Activated CD8-positive, alpha-beta memory T cell treated with anti-CD3 and anti-CD28 coated beads, Interleukin-2, amount 50 U/mL, for 1 hour (primary cell): ENCODE data around the gene CCDC8.
"Not testable (repeated sequence)": the region's sequence is repeated elsewhere in the genome, so short reads cannot be mapped to it uniquely, and the experiment has no call there.

Experiments used
- DNase-seq: peaks from one replicate; pipeline ENCODE4 v3.0.0-alpha.2; 2020; ENCODE audit errors: extremely low read depth

Gene CCDC8

DNA sequence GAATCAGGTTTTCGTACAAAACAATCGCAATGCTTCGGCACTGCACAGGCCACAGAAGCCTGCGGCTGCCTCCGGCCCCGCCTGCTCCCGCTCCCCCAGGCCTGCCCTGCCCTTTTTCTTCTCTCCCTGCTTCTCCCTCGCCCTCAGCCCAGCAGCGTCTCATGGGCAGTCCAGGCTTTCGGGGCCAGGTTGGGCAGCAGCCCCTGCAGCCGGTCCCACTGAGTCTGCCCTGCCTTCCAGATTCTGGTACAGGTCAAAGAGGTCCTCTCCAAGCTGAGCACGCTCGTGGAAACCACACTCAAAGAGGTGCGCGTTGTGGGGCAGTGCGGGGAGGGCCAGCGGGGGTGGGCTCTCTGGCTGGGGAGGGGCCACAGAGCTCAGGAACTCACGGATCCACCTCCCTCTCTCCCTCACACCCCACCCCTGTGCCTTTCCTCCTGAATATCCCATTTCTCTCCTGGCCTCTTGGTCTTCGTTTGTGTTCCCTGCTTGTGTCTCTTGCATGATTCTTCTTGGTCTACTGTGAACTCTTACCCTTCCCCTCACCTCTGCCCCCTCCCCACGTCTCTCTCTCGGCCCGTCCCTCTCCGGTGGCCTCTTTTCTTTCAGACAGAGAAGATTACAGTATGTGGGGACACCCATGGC lies 30.1 kb downstream of the CCDC8 start:
- DNase-seq: no peak

DNA sequence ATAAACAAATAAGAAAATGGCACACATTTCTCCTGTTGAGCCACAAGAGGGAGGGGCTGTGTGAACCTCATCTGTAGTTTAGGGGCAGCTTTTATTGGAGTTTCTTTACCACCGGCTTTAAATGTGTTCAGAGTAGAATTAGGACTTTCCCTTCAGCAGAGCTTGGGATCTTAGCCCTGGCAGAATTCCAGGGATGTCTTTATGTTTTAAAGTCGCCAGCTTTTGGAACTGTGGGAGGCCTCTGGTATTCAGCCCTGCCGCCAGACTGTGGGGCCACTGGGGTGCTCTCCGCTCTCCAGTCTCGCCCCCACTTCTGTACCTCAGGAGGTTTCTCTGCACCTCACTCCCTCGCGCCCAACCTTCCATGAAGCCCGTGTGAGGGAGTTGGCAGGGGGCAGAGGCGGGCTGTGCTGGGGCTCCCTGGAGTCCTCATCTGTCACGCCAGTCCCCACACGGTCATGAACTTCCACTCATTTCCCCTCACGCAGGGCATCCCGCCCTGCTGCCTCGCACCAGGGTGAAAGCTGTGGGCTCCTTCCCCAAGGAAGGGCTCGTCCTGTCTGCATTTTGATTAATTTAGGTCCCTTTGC lies 31.5 kb downstream of the CCDC8 start:
- DNase-seq: no peak

DNA sequence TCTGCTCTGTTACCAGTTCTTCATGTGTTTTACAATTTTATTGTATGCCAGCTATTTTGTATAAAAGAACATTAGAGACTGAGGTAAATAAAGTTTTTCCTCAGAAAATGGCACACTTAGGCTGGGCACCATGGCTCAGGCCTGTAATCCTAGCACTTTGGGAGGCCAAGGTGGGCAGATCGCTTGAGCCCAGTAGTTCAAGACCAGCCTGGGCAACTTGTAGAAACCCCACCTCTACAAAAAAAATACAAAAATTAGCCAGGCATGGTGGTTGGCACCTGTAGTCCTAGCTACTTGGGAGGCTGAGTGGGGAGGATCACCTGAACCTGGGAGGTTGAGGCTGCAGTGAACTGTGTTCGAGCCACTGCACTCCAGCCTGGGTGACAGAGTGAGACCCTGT lies 32.0 kb downstream of the CCDC8 start:
- no peak for DNase-seq

DNA sequence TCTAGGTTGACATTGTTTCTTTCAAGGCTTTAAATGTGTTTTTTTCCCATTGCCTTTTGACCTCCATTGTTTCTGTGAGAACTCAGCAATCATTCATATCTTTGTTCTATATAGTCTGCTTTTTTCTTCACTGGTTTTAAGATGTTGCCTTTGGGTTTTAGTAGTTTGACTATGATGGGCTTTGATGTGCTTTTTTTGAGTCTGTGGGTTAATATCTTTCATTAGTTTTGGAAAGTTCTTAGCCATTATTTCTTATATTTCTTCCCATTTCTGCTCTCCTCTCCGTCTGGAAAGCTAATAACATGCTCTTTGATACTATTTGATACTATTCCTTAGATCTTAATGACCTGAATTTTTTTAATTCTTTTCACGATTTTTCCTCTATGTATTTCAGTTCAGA lies 32.7 kb downstream of the CCDC8 start:
- no peak for DNase-seq

DNA sequence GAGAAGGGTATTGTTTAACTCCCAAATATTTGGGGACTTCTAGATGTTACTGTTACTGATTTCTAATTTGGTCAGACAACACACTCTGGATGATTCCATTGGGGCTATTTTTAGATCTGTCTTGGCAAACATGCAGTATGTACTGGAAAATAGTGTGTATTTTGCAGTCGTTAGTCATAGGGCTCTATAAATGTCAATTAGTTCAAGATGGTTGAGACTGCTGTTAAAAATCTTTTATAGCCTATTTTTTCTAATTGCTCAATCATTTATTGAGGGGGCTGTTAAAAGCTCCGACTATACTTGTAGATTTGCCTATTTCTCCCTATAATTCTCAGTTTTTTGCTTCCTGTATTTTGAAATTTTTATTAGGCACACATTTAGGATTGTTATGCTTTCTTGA lies 35.1 kb downstream of the CCDC8 start:
- no peak for DNase-seq

DNA sequence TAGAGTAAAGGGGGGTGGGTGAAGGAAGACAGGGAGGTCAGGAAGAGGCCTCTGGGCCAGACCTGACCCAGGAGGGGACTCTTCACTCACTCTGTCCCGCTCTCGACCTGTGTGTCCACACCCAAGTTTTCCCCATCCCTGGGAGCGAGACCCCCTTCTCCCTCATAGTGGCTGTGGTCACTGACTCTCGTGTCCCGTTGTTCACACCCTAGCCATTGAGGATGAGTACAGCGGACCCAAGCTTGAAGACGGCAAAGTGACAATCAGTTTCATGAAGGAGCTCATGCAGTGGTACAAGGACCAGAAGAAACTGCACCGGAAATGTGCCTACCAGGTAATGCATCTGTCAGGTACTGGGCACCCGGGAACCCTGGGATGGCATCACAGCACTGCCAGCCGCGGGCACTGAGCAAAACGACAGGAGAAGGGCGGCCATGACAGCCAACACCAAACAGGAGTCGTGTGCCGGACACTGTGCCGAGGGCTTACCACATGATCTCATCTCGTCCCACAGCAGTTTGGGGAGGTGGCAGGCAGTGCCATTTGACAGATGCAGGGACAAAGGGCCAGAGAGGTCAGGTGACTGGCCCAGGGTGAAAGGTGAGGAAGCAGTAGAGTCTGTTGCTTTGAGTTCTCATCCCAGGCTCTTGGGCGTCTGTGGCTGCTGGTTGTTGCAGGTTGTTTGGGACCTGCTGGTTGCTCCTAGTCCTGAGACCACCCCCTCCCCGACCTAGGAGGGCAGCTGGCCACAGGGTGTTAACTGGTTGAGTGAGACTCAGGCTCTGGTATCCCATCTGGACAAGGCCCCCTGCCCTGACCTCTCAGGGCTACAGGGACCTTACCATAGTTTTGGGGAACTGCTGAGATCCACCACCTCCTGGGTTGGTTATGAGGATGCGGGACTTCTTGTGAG lies 36.9 kb downstream of the CCDC8 start:
- DNase-seq: no peak

DNA sequence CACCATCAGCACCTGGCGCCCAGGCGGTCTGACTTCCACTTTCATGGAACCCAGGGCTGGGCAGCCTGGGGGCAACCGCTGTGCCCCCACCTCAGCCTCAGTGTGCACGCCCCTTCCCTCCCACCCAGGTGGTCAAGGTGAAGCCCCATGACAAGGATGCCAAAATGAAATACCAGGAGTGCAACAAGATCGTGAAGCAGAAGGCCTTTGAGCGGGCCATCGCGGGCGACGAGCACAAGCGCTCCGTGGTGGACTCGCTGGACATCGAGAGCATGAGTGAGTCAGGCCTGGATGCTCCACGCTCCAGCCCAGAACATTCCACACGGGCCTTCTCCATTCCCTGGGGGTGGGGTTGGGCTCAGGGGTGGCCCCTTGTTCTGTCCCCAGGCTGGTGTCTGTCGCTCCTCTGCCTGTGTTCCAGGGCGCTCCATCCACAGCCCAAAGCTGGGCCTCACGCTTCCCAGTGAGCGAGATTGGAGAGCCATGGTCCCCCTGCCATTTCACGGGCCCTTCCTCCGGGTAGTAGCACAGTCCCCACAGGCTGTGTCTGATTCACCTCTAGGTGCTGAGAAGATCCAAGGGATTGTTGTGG lies 37.8 kb downstream of the CCDC8 start:
- DNase-seq: not testable (repeated sequence)

DNA sequence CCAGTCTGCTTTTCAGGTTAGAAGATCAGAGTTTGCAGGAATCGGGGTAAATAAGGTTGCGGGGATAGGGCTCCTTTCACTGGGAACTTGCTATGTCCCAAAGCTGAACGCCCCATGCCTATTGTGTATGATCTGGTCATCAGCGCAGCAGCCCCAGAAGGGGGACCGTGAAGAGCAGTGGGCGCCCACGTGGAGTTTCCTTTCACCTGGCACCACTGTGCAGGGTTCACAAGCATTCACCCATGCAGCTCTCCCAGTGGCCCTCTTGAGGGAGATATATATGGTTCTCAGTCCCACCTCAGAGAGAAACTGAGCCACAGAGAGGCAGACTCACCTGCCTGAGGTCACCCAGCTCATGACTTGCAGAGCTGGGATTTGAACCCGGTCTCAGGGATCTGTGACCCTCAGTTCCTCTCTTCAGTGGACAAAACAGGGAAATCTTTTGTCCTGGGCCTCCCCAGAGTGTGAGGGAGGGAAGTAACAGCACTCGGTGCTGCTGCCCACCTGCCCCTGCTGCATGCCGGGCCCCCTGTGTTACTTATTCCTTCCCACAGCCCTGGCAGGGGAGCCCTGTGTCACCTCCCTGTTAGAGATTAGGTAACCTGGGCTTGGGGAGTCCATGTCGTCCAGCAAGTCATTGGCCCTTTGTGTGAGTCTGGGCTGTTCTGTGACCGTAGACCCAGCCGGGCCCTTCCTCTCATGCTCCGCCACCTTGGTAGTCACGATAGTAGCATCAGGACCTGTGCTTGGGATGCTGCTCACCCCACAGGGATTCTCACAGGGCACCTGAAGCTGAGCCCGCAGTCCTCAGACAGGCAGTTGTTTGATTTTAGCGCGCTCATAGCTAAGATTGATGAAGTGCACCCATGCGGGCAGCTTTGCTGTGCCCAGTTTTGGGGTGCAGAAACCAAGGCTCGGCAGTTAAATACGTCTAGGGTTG lies 38.6 kb downstream of the CCDC8 start:
- no peak for DNase-seq

DNA sequence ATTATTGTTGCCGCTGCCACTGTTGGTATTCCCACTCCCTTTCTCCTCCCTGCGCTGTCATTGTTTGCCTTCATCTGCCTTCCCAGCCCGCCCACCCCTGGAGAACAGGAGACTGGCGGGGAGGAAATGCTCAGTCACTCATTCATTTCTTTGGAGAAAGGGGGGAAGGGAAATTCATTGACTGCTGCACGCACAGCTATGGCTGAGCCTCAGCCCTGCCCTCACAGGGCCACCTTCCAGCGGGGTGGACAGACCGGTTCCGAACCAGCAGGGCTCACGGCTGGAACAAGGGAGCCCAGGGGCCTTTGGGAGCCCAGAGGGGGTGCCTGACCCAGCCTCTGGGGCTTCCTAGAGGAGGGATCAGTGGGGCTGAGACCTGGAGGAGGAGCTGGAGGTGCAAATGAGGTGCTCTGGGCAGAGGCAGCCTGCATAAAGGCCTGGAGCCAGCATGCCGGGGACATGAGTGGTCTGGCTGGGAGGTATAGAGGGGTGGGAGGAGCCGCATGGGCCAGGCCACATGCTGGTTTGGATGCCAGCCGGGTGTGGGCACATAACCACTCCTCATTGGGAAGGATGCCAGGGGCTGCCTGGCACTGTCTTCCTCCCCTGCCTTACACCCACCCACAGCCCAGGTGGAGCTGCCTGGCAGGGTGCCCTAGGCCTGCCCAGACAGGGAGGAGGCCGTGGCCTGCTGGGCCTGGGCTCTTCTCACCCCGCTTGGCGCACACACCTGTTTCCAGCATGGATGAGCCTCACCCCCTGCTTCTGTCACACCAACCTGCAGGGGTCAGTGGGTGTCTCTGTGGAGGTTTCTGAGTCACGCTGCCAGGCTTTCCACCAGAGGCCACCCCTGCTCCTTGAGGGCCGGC lies 39.6 kb downstream of the CCDC8 start:
- no peak for DNase-seq

DNA sequence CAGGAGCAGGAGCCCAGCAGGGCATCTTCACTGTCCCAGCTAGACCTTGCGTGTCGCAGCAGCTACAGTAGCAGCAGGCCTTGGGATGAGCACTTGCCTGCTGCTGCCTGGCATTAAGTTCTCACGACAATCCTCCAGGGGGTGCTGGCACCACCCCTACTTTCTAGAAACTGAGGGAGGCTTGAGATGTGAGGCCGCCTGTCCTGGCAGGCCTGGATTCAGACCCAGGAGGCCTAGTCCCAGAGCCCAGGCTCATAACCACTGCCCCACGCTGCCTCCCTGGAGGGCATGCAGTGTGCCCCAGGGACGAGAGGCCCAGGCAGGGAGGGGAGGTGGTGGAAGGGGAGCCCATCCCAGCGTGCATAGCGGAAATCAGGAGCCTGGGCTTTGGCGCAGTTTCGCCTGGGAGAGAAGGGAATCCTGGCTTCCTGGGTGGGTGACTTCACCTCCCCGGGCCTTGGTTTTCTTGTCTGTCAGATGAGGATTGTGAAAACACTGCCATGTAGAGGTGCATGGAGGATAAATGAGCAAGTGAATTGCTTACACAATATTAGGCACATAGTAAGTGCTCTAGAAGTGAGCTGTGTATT lies 40.4 kb downstream of the CCDC8 start:
- no peak for DNase-seq

DNA sequence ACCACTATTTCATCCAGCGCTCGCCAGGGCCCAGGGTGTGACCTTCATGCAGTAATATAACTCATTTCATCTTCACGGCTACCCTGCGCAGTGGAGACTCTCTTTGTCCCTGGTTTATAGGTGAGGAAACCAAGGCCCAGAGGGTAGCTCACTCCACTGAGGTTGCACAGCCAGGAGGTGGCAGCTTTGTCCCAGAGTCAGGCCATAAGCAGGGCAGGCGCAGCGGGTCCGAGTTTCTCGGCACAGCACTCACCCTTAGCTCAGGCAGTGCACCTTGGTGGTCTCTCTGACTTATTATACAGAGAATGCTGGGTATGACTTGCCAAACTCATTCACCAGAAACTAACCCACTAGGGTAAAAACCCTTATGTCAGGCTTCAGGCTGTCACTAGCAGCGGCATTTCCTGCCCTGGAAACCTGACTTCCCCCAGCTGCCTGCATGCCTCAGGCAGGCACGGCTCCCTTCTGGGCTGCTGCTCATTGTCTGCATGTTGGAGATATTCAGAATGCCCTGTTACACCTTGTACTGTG lies 41.9 kb downstream of the CCDC8 start:
- DNase-seq: no peak

DNA sequence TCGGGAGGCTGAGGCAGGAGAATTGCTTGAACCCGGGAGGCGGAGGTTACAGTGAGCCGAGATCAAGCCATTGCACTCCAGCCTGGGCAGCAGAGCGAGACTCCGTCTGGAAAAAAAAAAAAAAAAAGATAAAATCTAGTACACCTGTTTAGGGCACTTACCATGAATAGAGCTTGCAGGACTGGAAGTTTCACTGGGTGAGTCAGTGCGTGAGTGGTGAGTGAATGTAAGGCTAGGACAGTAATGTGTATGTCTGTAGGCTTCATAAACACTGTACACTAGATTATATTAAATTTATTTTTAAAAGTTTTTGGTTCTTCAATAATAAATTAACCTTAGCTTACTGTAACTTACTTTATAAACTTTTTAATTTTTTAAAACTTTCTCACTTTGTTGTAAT lies 43.5 kb downstream of the CCDC8 start:
- no peak for DNase-seq

DNA sequence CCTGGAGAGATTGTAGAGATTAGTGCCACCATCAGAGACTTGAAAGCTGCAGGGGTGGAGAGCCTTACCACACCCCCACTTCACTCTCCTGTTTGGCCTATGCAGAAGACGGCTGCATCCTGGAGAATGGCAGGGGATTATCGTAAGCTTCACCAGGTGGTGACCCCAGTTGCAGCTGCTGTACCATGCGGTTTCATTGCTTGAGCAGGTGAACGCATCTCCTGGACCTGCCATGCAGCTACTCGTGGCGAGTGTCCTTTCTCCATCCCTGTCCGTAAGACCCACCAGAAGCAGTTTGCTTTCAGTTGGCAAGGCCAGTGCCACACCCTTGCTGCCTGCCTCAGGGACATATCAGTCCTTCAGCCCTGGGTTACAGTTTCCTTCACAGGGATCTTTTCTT lies 45.2 kb downstream of the CCDC8 start:
- no peak for DNase-seq

DNA sequence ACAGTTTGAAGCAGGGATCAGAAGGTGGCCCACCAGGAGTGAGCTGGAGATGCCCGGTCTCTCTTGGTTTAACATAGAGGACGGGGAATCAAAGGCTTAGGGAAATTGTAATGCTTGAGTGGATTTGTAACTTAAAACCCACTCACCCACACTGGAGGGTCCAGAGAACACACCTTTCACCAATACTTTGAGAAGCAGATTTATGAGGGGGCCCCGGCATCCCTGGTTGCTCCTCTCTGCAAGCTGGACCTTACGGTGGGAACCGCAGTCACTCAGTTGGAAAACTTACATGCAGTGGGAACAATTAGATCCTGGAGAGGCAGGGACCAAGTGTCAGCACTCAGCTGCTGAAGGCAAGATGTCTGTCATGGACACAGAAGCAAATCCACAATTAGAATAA lies 45.9 kb downstream of the CCDC8 start:
- DNase-seq: no peak

DNA sequence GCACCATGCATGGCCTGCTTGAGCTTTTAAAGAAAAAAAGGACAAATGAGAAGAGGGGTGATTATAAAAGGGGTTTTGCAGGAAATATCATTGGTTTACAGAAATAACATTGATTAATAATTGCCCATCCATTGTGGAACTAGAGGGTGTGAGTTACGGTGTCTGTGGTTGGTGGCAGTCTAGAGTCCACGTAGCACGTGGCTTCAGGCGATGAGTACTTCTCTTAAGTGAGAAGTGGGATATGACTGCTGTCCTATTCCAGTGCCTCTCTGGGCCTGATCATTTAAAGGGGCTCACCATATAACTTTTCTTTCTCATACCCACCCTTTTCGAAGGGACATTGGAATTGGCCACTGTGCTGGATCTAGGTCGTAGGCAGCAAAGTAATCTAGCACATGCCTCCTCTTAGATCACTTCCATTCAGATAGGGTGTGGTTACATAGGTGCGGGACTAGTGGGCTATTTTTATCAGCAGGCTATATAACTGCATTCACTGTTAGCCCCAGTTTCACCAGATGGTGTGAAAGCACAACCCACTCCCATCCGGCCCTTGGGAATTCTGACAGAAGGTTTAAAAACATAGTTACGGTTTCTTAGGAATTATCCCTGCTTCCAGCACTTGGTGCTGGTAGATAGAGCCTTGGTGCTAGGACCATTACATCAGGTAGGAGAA lies 46.6 kb downstream of the CCDC8 start:
- no peak for DNase-seq

DNA sequence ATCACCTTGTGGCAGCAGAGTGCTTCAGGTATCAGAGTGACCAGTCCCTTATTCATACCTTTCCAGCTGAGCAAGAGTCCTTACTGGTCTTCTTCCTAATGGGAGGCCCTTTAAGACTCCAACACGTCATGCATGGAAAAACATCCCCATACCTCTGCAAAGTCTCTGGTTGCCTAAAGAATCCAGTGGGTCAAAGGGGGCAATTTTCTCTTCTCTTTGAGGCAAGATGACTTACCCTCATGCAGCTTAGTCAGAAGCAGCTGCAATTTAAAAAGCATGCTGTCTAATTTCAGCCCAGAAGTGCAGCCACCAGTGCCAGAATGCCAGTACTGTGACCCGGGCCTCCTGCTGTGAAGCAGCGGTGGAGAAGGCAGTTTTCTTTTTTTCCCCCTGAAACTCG lies 47.8 kb downstream of the CCDC8 start:
- no peak for DNase-seq

DNA sequence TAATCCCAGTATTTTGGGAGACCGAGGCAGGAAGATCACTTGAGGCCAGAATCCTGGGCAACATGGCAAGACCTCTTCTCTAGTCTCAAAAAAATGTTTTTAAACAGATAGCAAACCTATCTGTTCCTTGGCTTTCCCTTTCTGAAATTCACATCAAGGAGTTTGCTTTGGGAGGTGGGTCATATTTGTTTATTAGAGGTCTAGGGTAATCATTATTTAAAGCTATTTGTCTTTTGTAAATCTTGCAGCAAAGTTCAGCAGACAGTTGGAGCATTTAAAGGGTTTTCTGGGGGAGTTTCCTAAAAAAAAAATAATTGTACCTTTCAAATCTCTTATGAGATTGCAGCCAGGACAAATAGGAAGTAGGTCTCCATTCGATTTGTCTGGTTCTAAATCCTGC lies 49.0 kb downstream of the CCDC8 start:
- no peak for DNase-seq

DNA sequence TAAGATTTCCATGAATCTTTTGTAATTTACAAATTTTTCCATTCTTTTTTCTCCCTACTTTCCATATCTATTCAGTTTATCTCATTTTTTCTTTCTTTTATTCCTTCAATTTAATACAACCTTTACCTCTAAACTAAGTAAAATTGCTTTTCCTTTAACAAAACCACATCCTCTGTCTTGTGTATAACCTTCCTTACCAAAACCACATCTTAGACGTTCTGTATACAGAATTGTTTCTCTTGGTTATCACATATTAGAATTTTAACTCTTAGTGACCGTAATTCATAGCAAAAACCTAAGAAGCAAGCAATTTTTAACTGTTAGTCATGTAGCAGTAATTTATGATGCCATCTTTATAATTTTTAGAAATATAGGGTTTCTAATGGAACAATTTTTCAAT lies 51.4 kb downstream of the CCDC8 start:
- DNase-seq: no peak
